Skeletal muscle tissue (tissue), 4 donors: Measurements from ENCODE around the gene HAGHL. TPM values are rescaled to one million over a fixed set of nuclear protein-coding genes. Genes with fewer than 3 reads are reported as not detected.

ENCODE experiments used
- H3K27ac ChIP-seq: one replicate; pipeline ENCODE4 v1.7.0; 2013; ENCODE audit warnings: mild to moderate bottlenecking, low read depth, low read length, inconsistent platforms
- H3K27me3 ChIP-seq, 3 donors: one replicate each; pipeline ENCODE4 v1.7.0; 2013; ENCODE audit warnings: low read length in 3 of 3; ENCODE audit not compliant: control insufficient read depth in 3 of 3, insufficient read depth in 3 of 3
- H3K36me3 ChIP-seq, 3 donors: one replicate each; pipeline ENCODE4 v1.7.0; 2013; ENCODE audit warnings: low read length in 3 of 3; ENCODE audit not compliant: control insufficient read depth in 3 of 3, insufficient read depth in 3 of 3
- H3K4me1 ChIP-seq, 3 donors: one replicate each; pipeline ENCODE4 v1.7.0; 2013; ENCODE audit warnings: low read length in 3 of 3, mild to moderate bottlenecking in 3 of 3; ENCODE audit not compliant: control insufficient read depth in 3 of 3, insufficient read depth in 3 of 3
- H3K4me3 ChIP-seq, 3 donors: one replicate each; pipeline ENCODE4 v1.7.0; 2013; ENCODE audit warnings: low read length in 3 of 3
- H3K9ac ChIP-seq, 3 donors: one replicate each; pipeline ENCODE4 v1.7.0; 2013; ENCODE audit warnings: low read length in 3 of 3, mild to moderate bottlenecking in 3 of 3, moderate library complexity in 2 of 3, low read depth in 1 of 3
- H3K9me3 ChIP-seq, 3 donors: one replicate each; pipeline ENCODE4 v1.7.0; 2013; ENCODE audit warnings: low read length in 3 of 3; ENCODE audit not compliant: control insufficient read depth in 3 of 3
- total RNA-seq: library from RNA; depleted of rRNA; stranded (reverse); fragments of >200 nt; gene quantifications from one replicate; pipeline ENCODE4 v1.2.3, GENCODE V29; 2014
- donor health status: Osteomylitis.

HAGHL gene
- 1.0 TPM for total RNA-seq

- Histone ChIP-seq H3K27ac (no peak within 1 kb of the TSS), H3K4me3 (peak within 1 kb of the TSS; percentile 23 to 54 (median 45)), H3K9me3 (no peaks in the 10 kb centered on the region), H3K36me3 (peaks cover 0 to 8% (median 4%) of the 10 kb centered on the region in 3 donors), H3K9ac (peak within 1 kb of the TSS in 1 of 3 donors; percentile 40), H3K27me3 (peaks cover 22 to 39% (median 23%) of the 10 kb centered on the region in 3 donors), H3K4me1 (peaks cover 19 to 20% (median 19%) of the 10 kb centered on the region in 3 donors)
Observed at GRCh38 chr16:726438-727290, at the start of gene HAGHL, which contains the start of gene CCDC78. Gene HAGHL, plus strand, starts transcription at chr16:727106. Its CDS starts 404 bp downstream, at chr16:727510. Gene CCDC78, minus strand, starts transcription at chr16:726443. Its CDS starts 76 bp downstream, at chr16:726367.

GRCh38 chr16:677316-678190 is 49.4 kb upstream of the HAGHL start:
- peaks cover 24 to 35% (median 32%) of the 10 kb centered on the region in 3 donors for H3K4me1 ChIP-seq
- no peak overlapping the region for H3K27ac ChIP-seq
- H3K9ac ChIP-seq = no peak overlapping the region
- H3K36me3 ChIP-seq = peaks cover 17 to 24% (median 19%) of the 10 kb centered on the region in 3 donors
- no peaks in the 10 kb centered on the region for H3K9me3 ChIP-seq
- peaks cover 0 to 16% (median 7%) of the 10 kb centered on the region in 3 donors for H3K27me3 ChIP-seq
- H3K4me3 ChIP-seq = no peak overlapping the region

GRCh38 chr16:678209-678857 is 48.6 kb upstream of the HAGHL start:
- Histone ChIP-seq H3K4me1 (peaks cover 31 to 43% (median 40%) of the 10 kb centered on the region in 3 donors), H3K4me3 (no peak overlapping the region), H3K9me3 (no peaks in the 10 kb centered on the region), H3K27me3 (peaks cover 0 to 16% (median 7%) of the 10 kb centered on the region in 3 donors), H3K9ac (no peak overlapping the region), H3K27ac (no peak overlapping the region), H3K36me3 (peaks cover 17 to 24% (median 18%) of the 10 kb centered on the region in 3 donors)

GRCh38 chr16:678858-679813 is 47.8 kb upstream of the HAGHL start:
- peaks cover 37 to 48% (median 46%) of the 10 kb centered on the region in 3 donors for H3K4me1 ChIP-seq
- H3K9me3 ChIP-seq = no peaks in the 10 kb centered on the region
- peaks cover 16 to 19% (median 18%) of the 10 kb centered on the region in 3 donors for H3K36me3 ChIP-seq
- peak overlapping the region; percentile 51 to 75 (median 56) for H3K9ac ChIP-seq
- H3K27ac ChIP-seq = peak overlapping the region; percentile 71
- H3K4me3 ChIP-seq = peak overlapping the region; percentile 63 to 70 (median 69)
- H3K27me3 ChIP-seq = peaks cover 0 to 16% (median 7%) of the 10 kb centered on the region in 3 donors

GRCh38 chr16:679814-680624 is 46.9 kb upstream of the HAGHL start, which contains the start of gene STUB1:
Gene STUB1, plus strand, starts transcription at chr16:680410. Its CDS starts 116 bp downstream, at chr16:680526.
- Histone ChIP-seq H3K9me3 (no peaks in the 10 kb centered on the region), H3K27me3 (peaks cover 0 to 13% (median 3%) of the 10 kb centered on the region in 3 donors), H3K36me3 (peaks cover 16 to 19% (median 18%) of the 10 kb centered on the region in 3 donors), H3K4me1 (peaks cover 43 to 51% (median 48%) of the 10 kb centered on the region in 3 donors), H3K9ac (peak within 1 kb of the TSS; percentile 86 to 93 (median 88)), H3K27ac (peak within 1 kb of the TSS; percentile 79), H3K4me3 (peak within 1 kb of the TSS; percentile 81 to 86 (median 85))

GRCh38 chr16:680625-680945 is 46.3 kb upstream of the HAGHL start:
- peak overlapping the region; percentile 79 for H3K27ac ChIP-seq
- H3K9ac ChIP-seq = peak overlapping the region; percentile 86 to 93 (median 88)
- peak overlapping the region; percentile 81 to 86 (median 85) for H3K4me3 ChIP-seq
- peaks cover 43 to 52% (median 50%) of the 10 kb centered on the region in 3 donors for H3K4me1 ChIP-seq
- no peaks in the 10 kb centered on the region for H3K9me3 ChIP-seq
- peaks cover 16 to 23% (median 22%) of the 10 kb centered on the region in 3 donors for H3K36me3 ChIP-seq
- H3K27me3 ChIP-seq = peaks cover 0 to 9% (median 0%) of the 10 kb centered on the region in 3 donors

- Histone ChIP-seq H3K4me3 (peak overlapping the region; percentile 81 to 86 (median 85)), H3K9ac (peak overlapping the region; percentile 86 to 93 (median 88)), H3K36me3 (peaks cover 16 to 23% (median 22%) of the 10 kb centered on the region in 3 donors), H3K9me3 (no peaks in the 10 kb centered on the region), H3K27me3 (peaks cover 0 to 7% (median 0%) of the 10 kb centered on the region in 3 donors), H3K27ac (peak overlapping the region; percentile 79), H3K4me1 (peaks cover 47 to 55% (median 50%) of the 10 kb centered on the region in 3 donors)
Observed at GRCh38 chr16:680967-681745, 45.8 kb upstream of the HAGHL start.
